COLO668 (cell line): Measurements from ENCODE around the gene PPAN.

Source experiments
- DNase-seq: peaks from one replicate; lab custom pipeline; 2025; ENCODE audit not compliant: unreplicated experiment; lab: John Stamatoyannopoulos, UW

Gene PPAN

DNA sequence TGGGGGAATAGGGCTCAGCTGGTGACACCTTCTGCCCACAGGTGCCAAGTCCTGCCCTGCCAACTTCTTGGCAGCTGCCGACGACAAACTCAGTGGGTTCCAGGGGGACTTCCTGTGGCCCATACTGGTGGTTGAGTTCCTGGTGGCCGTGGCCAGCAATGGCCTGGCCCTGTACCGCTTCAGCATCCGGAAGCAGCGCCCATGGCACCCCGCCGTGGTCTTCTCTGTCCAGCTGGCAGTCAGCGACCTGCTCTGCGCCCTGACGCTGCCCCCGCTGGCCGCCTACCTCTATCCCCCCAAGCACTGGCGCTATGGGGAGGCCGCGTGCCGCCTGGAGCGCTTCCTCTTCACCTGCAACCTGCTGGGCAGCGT lies 7.4 kb downstream of the PPAN start:
- peak; percentile 35 for DNase-seq

GRCh38 chr19:10113964-10114650 lies 7.9 kb downstream of the PPAN start:
- DNase-seq: no peak

DNA sequence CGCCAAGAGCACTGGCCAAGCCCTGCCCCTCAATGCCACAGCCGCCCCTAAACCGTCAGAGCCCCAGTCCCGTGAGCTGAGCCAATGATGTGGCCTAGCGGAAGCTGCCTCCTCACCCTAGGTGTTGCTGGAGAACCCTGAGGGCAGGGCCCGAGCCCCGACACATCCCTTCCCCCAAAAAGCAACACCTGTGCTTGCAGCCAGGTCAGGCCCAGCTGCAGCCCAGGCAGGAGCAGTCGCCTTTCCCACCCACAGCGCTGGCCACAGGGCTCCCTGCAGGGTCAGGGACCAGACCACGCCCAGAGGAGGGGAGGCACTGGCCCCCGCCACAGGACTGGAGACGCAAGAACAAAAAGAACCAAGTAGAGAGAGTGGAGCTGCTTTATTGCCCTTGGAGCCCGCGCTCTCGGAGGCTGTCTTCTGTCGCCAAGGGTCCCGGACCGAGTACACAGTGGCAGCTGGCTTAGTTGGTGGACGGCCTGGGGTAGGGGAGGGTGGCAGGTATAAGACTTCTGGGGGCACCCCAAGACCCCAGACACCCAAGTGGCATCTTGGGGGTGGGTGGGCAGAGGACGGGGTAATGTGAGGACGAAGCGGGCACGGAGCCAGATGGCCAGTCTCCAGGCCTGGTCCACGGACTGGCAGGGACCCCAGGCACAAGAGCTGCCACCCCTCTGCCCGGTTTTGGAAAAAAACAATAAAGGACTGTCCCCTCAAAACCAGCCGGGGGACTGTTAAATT lies 8.7 kb downstream of the PPAN start:
- DNase-seq: no peak

DNA sequence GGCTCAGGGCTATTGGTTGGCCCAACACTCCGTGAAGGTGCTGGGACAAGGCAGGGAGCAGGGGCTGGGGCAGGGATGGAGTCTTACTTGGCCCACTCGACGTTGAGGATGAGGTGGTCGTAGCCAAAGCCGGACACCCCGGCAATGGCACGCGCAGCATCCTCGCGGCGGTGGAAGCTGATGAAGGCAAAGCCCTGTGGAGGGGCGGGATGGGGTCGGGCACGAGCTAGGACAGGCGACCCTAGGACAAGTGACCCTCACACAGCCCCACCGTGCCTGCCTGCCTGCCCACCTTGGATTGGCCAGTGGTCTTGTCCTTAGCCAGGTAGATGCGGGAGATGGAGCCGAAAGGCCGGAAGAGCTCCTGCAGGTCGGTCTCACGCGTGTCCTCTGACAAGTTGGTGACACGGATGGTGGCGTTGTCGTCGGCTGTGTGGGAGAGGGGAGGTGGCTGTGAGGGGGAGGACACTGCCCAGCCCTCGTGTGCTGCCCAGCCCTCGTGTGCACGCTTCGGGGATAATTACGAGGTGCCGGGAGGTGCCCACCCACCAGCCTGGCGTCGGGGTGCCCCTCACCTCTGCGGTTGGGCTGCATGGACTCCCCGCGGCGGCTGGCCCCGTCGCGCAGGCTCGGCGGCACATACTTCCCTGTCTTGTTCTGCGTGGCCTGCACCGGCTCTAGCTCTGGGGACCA lies 9.4 kb downstream of the PPAN start:
- no peak for DNase-seq

DNA sequence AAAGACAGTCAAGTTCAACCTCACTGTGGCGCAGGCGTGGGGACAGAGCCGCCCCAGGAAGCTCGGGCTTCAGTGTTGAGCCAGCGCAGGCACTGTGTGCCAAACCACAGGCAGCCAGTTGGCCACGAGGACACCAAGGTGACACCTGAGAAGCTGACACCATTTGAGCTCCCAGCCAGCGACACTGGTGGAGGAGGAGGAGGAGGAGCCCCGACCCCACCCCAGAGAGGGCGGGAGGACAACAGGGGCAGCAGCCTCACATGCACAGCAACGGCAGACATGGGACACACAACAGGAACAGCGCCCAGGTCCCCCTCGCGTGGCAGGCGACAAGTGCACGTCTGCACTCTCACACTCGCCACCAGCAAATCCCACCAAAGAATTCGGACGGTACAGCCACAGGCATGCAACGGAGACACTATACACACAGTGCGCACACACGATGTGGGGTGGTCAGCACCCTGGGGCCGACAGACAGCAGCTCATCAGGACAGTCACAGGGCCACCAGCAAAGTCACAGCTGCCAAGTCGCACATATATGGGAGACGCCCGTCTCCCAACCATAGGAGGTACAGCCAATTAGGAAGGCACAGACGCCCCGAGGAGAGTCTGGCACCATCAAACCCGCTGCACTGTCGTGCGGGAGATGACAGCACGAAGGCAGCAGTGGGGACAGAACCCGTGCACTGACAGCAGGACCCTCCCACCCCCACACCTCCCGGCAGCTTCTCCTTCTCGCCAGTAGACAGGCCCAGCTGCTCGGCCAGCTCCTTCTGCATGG lies 10.1 kb downstream of the PPAN start:
- DNase-seq: no peak

DNA sequence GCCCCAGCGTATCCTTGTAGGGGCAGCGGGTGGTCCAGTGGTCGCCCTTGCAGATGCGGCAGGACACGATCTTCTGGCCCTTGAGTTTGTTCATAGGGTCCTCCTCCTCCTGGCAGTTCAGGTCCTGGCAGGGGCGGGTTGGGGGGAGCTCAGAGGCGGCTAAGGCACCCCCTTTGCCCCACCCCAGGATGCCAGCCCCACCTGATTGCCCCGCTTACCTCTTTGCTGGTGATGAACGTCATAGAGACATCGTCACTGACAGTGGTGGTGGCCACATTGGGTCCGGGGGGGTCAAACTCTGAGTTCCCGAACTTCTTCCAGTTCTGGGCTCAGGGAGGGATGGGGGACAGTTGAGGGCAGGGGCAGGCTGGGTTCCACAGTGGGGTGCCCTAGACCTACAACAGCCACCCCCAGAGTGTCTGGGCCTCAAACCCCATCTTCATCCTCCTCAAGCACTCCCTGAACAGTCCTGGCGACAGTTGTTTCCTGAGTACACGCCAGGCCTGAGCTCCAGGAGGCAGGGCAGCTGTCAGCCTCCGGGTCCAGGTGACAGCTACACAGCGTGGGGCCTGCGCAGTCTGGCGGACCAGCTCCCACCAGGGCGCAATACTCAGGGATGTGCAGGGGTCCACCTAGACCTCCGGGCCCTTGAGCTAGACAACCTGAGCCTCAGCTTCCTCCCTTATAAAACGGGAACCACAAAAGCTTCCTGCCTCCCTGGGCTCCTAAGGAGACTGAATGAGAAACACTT lies 10.9 kb downstream of the PPAN start:
- no peak for DNase-seq

- no peak for DNase-seq
Measured at GRCh38 chr19:10118960-10119359, 12.8 kb downstream of the PPAN start.

GRCh38 chr19:10120538-10121189 lies 14.5 kb downstream of the PPAN start:
- DNase-seq: no peak

DNA sequence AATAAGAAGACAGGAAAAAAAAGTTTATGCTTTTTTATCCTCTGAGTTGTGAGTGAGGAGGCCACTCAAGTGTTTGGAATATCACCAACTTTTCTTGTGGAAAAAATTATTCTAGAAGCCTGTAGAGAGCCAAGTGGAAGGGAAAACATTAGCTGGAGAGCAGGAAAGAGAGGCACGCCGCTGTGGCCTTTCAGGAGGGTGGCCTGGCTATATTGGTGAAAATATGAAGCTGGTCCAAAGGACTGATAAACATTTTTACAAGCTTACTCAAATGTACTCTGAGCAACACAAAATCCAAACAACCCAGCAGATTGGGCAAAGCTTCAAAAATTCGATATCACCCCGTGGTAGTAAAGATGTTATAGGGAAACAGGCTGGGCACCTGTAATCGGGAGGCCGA lies 15.9 kb downstream of the PPAN start:
- DNase-seq: no peak

GRCh38 chr19:10124429-10124828 lies 18.3 kb downstream of the PPAN start:
- no peak for DNase-seq

DNA sequence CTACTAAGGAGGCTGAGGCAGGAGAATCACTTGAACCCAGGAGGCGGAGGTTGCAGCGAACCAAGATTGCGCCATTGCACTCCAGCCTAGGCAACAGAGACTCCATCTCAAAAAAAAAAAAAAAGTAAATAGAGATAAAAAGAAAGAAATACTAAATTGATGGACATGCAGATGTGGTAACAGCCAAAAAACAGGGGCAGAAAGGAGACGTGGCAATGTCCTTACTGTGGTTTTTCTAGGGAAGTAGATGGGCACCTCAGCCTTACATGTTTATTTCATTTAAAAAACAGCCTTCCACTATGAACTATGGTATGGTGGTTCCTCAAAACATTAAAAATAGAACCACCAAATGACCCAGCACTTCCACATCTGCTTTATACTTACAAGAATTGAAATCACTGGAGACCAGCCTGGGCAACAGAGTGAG lies 20.1 kb downstream of the PPAN start:
- DNase-seq: no peak

DNA sequence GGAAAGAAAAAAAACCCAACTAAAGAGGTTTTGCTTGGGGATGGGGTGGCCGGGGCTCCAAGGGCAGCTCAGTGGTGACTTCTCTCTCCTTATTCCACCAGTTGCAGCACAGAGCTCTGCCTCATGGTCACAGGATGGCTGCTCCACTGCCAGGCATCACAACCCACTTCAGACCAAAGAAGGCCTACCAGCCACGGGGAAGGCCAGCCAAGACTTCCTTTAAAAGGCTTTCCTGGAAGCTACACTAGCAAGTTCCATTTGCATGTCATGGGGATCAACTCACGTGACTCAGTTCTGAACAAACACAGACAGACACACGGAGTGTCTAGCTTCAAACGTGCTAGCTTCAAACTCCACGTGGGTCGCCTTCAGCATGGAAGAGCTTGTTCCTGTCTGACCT lies 26.7 kb downstream of the PPAN start:
- DNase-seq: no peak

DNA sequence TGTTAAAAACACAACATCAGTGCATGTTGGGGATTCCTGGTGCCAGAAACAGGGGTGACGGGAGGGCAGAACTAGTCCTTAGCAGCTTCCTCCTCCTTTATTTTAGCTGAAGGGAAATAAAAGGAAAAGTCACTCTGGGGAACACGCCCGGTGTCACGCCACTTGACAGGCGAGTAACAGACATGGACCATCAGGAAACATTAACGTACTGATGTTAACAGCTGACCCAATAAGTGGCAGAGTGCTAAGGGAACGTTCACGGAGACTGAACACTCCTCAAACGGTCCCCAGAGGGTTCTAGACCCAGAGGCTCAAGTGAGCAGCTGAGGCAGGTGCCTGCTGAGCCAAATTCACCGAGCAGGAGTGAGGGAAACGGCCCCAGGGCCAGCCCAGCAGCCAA lies 27.4 kb downstream of the PPAN start:
- no peak for DNase-seq

GRCh38 chr19:10134040-10134439 lies 27.9 kb downstream of the PPAN start:
- no peak for DNase-seq

- DNase-seq: no peak
Measured at GRCh38 chr19:10135551-10136334, 29.6 kb downstream of the PPAN start.

DNA sequence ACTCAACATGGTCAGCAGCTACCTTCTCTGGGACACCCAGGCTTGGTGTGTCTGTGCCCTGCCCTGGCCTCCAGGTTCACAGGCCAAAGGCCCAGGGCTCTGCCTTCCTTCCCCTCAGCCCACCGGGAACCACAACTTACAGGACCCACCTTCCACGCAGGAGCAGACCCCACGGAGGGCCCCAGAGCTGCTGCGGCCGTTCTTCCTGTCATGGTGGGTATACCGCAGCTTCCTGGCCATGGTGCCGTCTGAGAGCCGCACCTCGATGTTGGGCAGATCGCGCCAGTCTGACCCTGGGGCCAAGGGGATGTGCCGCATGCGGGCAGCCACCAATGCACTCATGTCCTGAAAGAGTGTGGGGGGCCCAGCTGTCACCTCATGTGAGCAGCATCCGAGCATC lies 30.8 kb downstream of the PPAN start:
- no peak for DNase-seq

DNA sequence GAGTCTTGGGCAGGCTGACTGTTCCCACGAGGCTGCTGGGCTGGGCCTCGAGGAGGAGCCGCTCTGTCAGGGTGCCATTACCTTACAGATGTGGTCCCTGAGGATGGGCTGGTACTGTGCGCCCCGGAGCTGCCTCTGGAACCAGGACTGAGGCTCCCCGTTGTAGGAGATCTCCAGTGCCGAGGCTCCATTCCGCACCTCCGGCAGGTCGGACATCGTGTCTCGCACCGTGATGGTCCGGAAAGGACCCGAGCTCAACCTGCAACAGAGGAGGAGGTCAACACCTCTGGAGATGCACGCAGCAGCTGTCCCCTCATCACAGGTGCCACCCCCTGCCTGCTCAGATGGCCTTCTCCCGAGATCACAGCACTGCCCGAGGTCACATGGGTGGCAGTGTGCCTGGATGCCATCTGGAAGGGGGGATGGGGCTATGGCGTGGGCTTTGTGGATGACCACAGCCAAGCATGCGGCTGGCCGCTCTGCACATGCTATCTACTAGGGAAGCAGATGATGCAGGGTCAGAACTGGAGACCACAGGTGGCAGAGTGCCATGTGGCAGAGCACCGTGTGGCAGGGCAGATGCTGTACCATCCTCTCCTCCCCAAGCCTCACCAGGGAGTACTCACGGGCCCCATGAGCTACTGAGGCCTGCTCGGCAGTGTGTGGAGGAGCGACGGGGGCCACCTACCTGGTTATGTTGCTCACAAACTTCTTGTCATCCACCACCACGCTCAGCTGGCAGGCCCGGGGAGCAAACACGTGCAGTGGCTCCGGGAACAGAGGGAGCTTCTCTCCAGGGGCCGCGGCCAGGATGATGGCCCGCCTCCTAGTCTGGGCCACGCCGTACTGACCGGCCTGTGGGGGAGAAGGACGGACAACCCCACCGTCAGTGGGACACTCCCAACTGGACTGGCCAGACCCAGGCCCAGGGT lies 31.9 kb downstream of the PPAN start:
- DNase-seq: no peak
